Ureter (tissue), 1 donor: ENCODE results near the gene PNMA8B. TPM values are rescaled to one million over a fixed set of nuclear protein-coding genes. Genes with fewer than 3 reads are reported as not detected.

Source experiments
- DNase-seq: peaks from one replicate; pipeline ENCODE4 v3.0.0-alpha.2; 2020; ENCODE audit warnings: low spot score
- total RNA-seq: library from RNA; stranded (reverse); gene quantifications from one replicate; pipeline ENCODE4 v1.2.4, GENCODE V29; 2023
- donor health status: DM: yes; HTN: yes; CAD: no.

Gene PNMA8B
- total RNA-seq, 1 donor from 2014 or later, result 1.1 TPM

DNA sequence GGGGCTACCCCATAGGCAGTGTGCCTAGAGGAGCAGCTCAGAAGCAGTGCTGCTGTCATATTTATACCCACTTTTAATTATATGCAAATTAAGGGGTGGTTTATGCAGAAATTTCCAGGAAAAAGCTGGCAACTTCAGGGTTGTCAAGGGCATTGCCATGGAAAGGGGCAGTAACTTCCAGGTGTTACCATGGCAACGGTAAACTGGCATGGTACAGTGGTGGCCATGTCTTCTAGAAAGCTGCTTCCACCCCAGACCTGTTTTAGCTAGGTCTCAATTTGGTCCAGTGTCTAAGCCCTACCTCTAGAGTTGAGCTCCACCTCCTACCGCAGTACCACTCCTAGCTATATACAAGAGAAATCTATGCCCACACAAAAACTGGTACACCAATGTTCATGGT is 35.6 kb downstream of the PNMA8B start:
- no peak for DNase-seq

DNA sequence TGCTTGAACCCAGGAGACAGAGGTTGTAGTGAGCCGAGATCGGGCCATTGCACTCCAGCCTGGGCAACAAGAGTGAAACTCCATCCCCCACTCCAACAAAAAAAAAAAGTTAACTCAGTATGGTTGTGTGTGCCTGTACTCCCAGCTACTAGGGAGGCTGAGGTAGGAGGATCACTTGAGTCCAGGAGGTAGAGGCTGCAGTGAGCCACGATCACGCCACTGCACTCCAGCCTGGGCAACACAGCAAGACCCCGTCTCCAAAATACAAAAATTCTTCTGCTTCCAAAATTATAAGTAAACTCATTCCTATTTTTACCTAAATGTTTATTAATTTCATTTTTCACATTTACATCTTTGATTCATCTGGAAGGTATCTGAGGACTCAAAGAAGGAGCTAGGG is 38.7 kb downstream of the PNMA8B start:
- DNase-seq, result no peak

DNA sequence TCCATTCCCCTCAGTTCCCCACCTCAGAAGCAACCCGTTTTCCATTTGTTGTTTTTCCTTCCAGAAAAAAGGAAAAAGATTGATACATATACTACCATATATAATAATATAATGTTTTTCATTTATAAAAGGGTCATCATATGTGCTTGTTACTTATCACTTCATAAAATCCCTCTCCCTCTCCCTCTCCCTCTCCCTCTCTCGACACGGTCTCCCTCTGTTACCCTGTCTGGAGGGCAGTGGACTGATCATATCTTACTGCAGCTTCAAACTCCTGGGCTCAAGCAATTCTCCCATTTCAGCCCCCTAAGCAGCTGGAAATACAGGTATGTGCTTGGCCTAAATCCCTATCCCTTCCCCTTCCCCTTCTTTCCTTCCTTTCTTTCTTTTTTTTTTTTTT is 41.4 kb downstream of the PNMA8B start:
- no peak for DNase-seq

DNA sequence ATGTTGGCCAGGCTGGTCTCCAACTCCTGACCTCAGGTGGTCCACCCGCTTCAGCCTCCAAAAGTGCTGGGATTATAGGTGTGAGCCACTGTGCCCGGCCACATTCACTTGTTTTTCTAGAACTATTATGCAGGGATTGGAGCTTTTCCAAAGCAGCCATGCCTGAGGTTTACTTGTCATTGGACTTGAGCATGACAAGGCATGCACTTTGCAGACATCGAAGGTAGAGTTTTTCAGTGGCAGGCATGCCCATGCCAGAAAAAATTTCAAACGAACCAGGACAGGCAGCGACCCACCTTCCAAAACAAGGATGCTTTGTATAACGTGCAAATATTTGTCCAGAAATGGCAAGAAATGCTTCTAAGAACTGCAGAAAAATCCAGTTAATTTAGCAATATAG is 42.0 kb downstream of the PNMA8B start:
- no peak for DNase-seq

GRCh38 chr19:46452186-46452585 is 43.5 kb downstream of the PNMA8B start:
- DNase-seq, result no peak

- no peak for DNase-seq
Observed at GRCh38 chr19:46451352-46451751, 44.3 kb downstream of the PNMA8B start.

- no peak for DNase-seq
Observed at GRCh38 chr19:46450737-46451136, 44.9 kb downstream of the PNMA8B start.

DNA sequence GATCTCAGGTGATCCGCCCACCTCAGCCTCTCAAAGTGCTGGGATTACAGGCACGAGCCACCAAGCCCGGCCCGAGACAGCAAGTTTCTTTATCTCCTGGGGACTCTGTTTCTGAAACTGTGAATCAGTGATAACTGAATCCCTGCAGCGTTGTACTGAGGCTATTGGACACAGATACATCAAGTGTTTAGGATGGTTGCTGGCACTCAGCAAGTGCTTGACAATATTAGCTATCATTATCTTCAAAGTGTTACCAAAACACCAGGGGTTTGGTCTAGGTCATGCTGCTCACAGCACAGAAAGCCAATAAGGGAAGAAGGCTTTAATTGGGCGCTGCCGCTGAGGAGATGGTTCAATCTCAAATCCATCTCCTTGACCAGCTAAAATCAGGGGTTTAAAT is 46.4 kb downstream of the PNMA8B start:
- DNase-seq, result no peak

GRCh38 chr19:46448601-46449000 is 47.1 kb downstream of the PNMA8B start:
- DNase-seq, result no peak

- no peak for DNase-seq
Observed at GRCh38 chr19:46447824-46448223, 47.8 kb downstream of the PNMA8B start.

DNA sequence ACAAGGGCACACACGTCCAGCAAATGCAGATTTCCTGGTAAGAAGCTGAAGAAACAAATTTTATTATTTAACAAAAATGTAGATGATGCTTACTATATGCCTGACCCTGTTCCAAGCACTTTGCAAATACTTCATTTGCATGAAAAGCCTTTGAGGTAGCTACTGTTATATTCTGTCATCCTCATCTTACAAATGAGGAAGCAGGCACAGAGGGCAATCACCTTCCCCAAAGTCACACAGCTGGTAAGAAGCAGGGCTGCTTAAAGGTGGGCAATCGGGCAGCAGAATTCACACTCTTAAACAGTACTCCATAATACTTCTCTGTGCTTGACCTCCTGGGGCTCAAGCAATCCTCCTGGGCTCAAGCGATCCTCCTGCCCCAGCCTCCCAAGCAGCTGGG is 48.7 kb downstream of the PNMA8B start:
- no peak for DNase-seq

DNA sequence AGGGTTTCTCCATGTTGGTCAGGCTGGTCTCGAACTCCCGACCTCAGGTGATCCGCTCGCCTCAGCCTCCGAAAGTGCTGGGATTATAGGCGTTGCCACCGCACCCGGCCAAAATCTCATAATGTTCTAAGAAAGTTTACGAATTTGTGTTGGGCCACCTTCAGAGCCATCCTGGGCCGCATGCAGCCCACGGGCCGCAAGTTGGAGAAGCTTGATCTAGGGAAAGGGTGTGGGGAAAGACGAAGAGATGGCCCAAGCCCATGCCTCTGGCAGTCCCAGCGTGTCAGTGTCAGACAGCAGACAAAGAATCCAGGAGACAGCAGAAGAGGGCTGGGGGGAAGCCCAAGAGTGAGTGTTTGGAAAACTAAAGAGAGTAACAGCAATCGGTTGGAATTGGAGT is 49.6 kb downstream of the PNMA8B start:
- no peak for DNase-seq

DNA sequence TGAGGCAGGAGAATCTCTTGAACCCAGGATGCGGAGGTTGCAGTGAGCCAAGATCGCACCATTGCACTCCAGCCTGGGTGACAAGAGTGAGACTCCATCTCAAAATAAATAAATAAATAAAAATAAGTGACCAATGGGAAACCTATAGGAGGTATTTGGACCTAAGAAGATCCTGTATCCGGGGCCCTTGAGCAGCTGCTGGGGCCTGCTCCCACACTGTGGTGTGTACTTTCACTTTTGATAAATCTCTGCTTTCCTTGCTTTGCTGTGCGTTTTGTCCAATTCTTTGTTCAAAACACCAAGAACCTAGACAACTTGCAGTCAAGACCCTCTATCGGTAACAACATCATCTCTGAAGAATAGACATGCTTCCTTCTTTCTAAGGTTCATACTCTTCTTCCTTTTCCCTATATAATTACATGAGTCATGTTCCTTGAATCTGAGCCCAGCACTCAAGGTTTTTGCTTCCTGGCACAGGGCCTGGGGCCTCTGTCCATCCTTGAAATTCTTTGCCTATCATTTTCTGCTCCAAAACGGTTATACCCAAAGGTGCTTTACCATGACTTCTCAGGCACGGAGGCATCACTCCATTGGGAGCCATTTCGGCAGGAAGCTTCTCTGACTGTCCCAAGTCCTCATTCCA is 52.7 kb downstream of the PNMA8B start:
- no peak for DNase-seq

DNA sequence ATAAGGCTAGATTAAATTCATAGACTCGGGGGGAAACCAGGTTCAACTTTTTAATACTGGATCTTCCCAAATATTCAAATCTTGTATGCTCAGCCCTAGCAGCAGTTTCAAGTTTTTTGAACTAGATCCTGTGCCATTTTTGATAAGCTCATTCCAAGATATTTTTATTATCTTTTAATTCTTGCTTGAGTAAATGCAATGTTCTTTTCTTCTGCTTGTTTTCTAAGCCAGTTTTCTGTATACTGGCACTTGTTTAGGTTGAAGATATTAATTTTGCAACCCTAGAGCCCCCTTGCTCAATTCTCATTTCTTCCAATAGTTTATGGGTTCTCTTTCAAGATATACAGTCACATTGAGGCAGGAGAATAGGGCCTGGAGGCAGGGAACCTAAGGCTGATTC is 53.8 kb downstream of the PNMA8B start:
- no peak for DNase-seq

Other genes with a start within 250 kb of the PNMA8B start
- 108 TPM for gene HIF3A, start 198.8 kb downstream of the PNMA8B start, total RNA-seq
- gene PPP5C, start 148.8 kb downstream of the PNMA8B start, total RNA-seq, result 91.3 TPM
- 10.7 TPM for gene CCDC8, start 82.3 kb downstream of the PNMA8B start, total RNA-seq
- 0.23 TPM for gene PNMA8C, start 66.9 kb downstream of the PNMA8B start, total RNA-seq
- 6.4 TPM for gene PNMA8A, start 24.3 kb downstream of the PNMA8B start, total RNA-seq
- gene CALM3, start 105.5 kb upstream of the PNMA8B start, total RNA-seq, result 253 TPM
- 3.5 TPM for gene PTGIR, start 129.2 kb upstream of the PNMA8B start, total RNA-seq
- gene GNG8, start 140.3 kb upstream of the PNMA8B start, total RNA-seq, result not detected
- gene DACT3, start 165.3 kb upstream of the PNMA8B start, total RNA-seq, result 25.6 TPM
- 57.1 TPM for gene PRKD2, start 221.2 kb upstream of the PNMA8B start, total RNA-seq